WTC11 (cell line): ENCODE results near the gene FAM50B.

ENCODE experiments used
- CTCF ChIP-seq: fragments of 200-600 bp; IDR thresholded peaks from 2 replicates; pipeline ENCODE4 v1.8.0; 2022; ENCODE audit warnings: antibody characterized with exemption
- ETV6 ChIP-seq: sonication (generic); formaldehyde crosslinking; IDR thresholded peaks from 2 replicates; pipeline ENCODE4 v1.8.1; 2022; ENCODE audit warnings: mild to moderate bottlenecking, missing genetic modification reagents
- FOXK1 ChIP-seq: sonication (generic); formaldehyde crosslinking; IDR thresholded peaks from 2 replicates; pipeline ENCODE4 v1.8.0; 2022; ENCODE audit warnings: mild to moderate bottlenecking, moderate library complexity, missing genetic modification reagents
- JUN ChIP-seq: sonication (generic); formaldehyde crosslinking; IDR thresholded peaks from 2 replicates; pipeline ENCODE4 v1.8.0; 2023; ENCODE audit warnings: mild to moderate bottlenecking, missing genetic modification reagents
- NFE2L1 ChIP-seq: sonication (generic); formaldehyde crosslinking; IDR thresholded peaks from 2 replicates; pipeline ENCODE4 v1.8.1; 2023; ENCODE audit warnings: missing genetic modification reagents
- RELA ChIP-seq: sonication (generic); formaldehyde crosslinking; IDR thresholded peaks from 2 replicates; pipeline ENCODE4 v1.8.1; 2022; ENCODE audit warnings: missing genetic modification reagents, mild to moderate bottlenecking, borderline replicate concordance
- TEAD4 ChIP-seq: sonication (generic); formaldehyde crosslinking; IDR thresholded peaks from 2 replicates; pipeline ENCODE4 v1.8.0; 2022; ENCODE audit warnings: mild to moderate bottlenecking, missing genetic modification reagents
- ZBTB43 ChIP-seq: sonication (generic); formaldehyde crosslinking; IDR thresholded peaks from 2 replicates; pipeline ENCODE4 v1.8.1; 2023; ENCODE audit warnings: mild to moderate bottlenecking, missing genetic modification reagents
- ZNF138 ChIP-seq: sonication (generic); formaldehyde crosslinking; conservative IDR thresholded peaks from 2 replicates; pipeline ENCODE4 v1.8.1; 2022; ENCODE audit warnings: mild to moderate bottlenecking, moderate library complexity, missing genetic modification reagents
- ZNF317 ChIP-seq: sonication (generic); formaldehyde crosslinking; IDR thresholded peaks from 2 replicates; pipeline ENCODE4 v1.8.1; 2023; ENCODE audit warnings: low read depth, mild to moderate bottlenecking, moderate library complexity, missing genetic modification reagents, borderline replicate concordance
- ZSCAN18 ChIP-seq: fragments of 250-450 bp; sonication (Bioruptor Pico); IDR thresholded peaks from 2 replicates; pipeline ENCODE4 v2.1.2; 2022; ENCODE audit warnings: mild to moderate bottlenecking, moderate library complexity
- TF ChIP-seq, protein P1 (sequence below): sonication (generic); formaldehyde crosslinking; IDR thresholded peaks from 2 replicates; pipeline ENCODE4 v1.8.0; 2022; ENCODE audit warnings: mild to moderate bottlenecking, missing genetic modification reagents
- TF ChIP-seq, protein P2 (sequence below): sonication (generic); formaldehyde crosslinking; IDR thresholded peaks from 2 replicates; pipeline ENCODE4 v1.8.1; 2022; ENCODE audit warnings: mild to moderate bottlenecking, missing genetic modification reagents, moderate library complexity, borderline replicate concordance
- TF ChIP-seq, protein P3 (sequence below): sonication (generic); formaldehyde crosslinking; conservative IDR thresholded peaks from 2 replicates; pipeline ENCODE4 v1.8.1; 2022; ENCODE audit warnings: mild to moderate bottlenecking, missing genetic modification reagents

DNA sequence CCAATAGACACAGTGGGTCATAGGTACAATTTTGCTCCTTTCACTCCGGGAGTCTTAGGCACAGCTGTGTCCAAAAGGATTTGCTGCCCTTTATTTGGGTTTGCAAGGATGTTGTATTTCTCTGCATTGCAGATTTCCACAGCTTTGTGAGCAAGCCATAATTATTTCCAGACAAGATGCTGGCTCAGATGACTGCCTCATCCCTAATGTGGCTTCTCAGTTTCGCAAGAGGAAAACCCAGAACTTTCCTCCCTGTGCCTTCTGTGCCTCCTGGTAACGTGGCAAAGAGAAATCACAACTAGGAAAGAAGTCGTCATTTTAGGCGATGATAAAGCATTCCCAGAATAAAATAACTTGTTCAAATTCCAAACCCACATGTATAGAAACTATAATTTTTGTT lies 33.7 kb downstream of the FAM50B start:
- TF ChIP-seq CTCF (no peak), ZNF138 (CRISPR knock-in tag) (no peak), ZSCAN18 (no peak), JUN (CRISPR knock-in tag) (no peak), ZBTB43 (no peak), ETV6 (CRISPR knock-in tag) (no peak), FOXK1 (no peak), ZNF317 (CRISPR knock-in tag) (no peak), TEAD4 (CRISPR knock-in tag) (no peak), RELA (CRISPR knock-in tag) (no peak), NFE2L1 (CRISPR knock-in tag) (no peak)
- TF ChIP-seq, protein P1, sequence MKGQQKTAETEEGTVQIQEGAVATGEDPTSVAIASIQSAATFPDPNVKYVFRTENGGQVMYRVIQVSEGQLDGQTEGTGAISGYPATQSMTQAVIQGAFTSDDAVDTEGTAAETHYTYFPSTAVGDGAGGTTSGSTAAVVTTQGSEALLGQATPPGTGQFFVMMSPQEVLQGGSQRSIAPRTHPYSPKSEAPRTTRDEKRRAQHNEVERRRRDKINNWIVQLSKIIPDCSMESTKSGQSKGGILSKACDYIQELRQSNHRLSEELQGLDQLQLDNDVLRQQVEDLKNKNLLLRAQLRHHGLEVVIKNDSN (CRISPR knock-in tag) = no peak
- TF ChIP-seq, protein P2, sequence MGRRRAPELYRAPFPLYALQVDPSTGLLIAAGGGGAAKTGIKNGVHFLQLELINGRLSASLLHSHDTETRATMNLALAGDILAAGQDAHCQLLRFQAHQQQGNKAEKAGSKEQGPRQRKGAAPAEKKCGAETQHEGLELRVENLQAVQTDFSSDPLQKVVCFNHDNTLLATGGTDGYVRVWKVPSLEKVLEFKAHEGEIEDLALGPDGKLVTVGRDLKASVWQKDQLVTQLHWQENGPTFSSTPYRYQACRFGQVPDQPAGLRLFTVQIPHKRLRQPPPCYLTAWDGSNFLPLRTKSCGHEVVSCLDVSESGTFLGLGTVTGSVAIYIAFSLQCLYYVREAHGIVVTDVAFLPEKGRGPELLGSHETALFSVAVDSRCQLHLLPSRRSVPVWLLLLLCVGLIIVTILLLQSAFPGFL (CRISPR knock-in tag) = no peak
- TF ChIP-seq, protein P3, sequence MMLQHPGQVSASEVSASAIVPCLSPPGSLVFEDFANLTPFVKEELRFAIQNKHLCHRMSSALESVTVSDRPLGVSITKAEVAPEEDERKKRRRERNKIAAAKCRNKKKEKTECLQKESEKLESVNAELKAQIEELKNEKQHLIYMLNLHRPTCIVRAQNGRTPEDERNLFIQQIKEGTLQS (CRISPR knock-in tag) = no peak
